ENCODE data around the gene PDLIM5. TPM values are rescaled to one million over a fixed set of nuclear protein-coding genes. Genes with fewer than 3 reads are reported as not detected.
A peak's percentile ranks its signal among the peaks of the same experiment; 100 is the strongest.
"Not testable (repeated sequence)": the region's sequence is repeated elsewhere in the genome, so short reads cannot be mapped to it uniquely, and the experiment has no call there.

PDLIM5 gene, protein sequence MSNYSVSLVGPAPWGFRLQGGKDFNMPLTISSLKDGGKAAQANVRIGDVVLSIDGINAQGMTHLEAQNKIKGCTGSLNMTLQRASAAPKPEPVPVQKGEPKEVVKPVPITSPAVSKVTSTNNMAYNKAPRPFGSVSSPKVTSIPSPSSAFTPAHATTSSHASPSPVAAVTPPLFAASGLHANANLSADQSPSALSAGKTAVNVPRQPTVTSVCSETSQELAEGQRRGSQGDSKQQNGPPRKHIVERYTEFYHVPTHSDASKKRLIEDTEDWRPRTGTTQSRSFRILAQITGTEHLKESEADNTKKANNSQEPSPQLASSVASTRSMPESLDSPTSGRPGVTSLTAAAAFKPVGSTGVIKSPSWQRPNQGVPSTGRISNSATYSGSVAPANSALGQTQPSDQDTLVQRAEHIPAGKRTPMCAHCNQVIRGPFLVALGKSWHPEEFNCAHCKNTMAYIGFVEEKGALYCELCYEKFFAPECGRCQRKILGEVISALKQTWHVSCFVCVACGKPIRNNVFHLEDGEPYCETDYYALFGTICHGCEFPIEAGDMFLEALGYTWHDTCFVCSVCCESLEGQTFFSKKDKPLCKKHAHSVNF
- 1,256 TPM for total RNA-seq
- long read RNA-seq, full-length matches to known transcripts = 41 of 1,205 reads
- long read RNA-seq, partial matches to known transcripts = 281 of 1,205 reads
- long read RNA-seq, other reads (novel, unspliced or antisense) = 883 of 1,205 reads

GRCh38 chr4:94451695-94452475, at the start of gene PDLIM5:
Gene PDLIM5 (plus strand): TSS chr4:94451942. CDS start chr4:94455289, 3,347 bp downstream.
- intact Hi-C loops (cut with DNase I) = loop anchor here (2.0 to 5.0 kb wide), 4 partner anchors 39 to 140 kb away; no protein-coding TSS in a partner anchor
- DNase-seq (ENCODE audit: low spot score) = peak; percentile 97

DNA sequence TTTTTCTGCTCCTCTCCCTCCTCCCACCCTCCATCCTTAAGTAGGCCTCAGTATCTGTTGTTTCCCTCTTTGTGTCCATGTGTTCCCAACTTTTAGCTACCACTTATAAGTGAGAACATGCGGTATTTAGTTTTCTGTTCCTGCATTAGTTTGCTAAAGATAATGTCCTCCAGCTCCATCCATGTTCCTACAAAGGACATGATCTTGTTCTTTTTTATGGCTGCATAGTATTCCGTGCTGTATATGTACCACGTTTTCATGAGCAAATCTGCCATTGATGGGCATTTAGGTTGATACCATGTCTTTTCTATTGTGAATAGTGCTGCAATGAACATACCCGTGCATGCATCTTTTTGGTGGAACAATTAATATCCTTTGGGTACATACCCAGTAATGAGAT, 49.3 kb upstream of the PDLIM5 start:
- DNase-seq (ENCODE audit: low spot score); intact Hi-C loops (cut with DNase I): not testable (repeated sequence)

DNA sequence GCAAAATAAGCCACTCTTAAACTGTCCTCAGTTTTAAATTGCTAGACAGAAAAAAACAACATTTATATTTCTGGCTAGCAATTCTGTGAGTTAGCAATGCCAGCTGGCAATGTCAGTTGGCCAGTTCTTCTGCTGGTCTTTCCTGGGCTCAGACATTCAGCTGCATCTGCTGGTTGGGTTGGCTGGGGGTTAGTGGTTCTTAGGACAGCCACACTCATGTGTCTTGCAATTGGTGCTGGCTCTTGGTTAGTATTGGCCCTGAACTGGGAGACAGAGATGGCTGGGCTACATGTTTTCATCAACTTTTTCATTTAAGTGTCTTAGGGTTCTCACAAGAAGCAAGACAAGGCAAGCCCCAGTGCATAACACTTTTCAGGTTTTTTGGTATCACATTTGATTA, 48.0 kb upstream of the PDLIM5 start:
- intact Hi-C loops (cut with DNase I) = no loop called here
- no peak for DNase-seq (ENCODE audit: low spot score)

GRCh38 chr4:94406668-94407437, 44.9 kb upstream of the PDLIM5 start:
- DNase-seq (ENCODE audit: low spot score) = no peak
- intact Hi-C loops (cut with DNase I) = loop anchor here (2.0 to 5.0 kb wide), 3 partner anchors 46 to 190 kb away; no protein-coding TSS in a partner anchor

DNA sequence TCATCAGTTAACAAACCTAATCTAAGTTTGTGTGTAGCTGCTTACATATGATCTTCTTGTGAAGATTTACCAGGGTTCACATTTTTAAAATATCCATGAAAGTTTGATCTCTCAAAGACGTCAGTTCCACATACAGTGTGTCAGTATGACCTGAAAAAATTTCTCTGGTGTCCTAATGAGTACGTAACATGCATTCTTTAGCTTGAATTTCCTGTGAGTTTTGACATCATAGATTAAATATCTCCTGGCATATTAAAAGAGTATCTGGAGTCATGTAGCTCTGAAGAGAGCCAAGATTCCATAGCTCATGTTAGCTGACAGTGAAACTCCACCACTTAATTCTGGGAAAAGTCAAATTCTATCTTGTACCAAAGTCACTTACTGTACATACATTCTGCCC, 43.9 kb upstream of the PDLIM5 start:
- intact Hi-C loops (cut with DNase I) = loop anchor here (2.0 to 5.0 kb wide), 3 partner anchors 45 to 189 kb away; no protein-coding TSS in a partner anchor
- DNase-seq (ENCODE audit: low spot score) = no peak

- DNase-seq (ENCODE audit: low spot score) = no peak
- intact Hi-C loops (cut with DNase I) = loop anchor here (5.0 kb wide), 2 partner anchors 99 to 189 kb away; no protein-coding TSS in a partner anchor
These were observed 43.0 kb upstream of the PDLIM5 start for GRCh38 chr4:94408549-94409374.

GRCh38 chr4:94409375-94409679, 42.4 kb upstream of the PDLIM5 start:
- intact Hi-C loops (cut with DNase I) = loop anchor here (5.0 kb wide), 2 partner anchors 98 to 188 kb away; no protein-coding TSS in a partner anchor
- no peak for DNase-seq (ENCODE audit: low spot score)

DNA sequence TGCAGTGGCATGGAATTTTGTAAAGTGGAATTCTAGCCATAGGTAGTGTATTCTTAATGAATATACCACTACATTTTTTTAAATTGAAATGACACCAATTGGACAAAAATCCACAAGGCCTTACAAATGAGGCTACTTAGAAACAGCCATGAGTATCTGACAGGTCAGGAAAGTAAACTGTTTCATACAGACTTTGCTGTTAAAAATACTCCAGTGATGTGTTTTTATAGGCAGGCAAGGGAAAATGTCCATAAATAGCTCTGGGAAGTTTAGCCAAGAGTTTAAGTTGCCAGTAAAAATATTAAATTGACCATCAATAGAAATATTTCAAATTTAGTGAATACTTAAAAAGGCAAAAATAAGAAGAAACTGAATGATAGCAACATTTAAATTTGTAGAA, 41.8 kb upstream of the PDLIM5 start:
- DNase-seq (ENCODE audit: low spot score) = no peak
- intact Hi-C loops (cut with DNase I) = loop anchor here (5.0 kb wide), 3 partner anchors 97 to 187 kb away; no protein-coding TSS in a partner anchor

DNA sequence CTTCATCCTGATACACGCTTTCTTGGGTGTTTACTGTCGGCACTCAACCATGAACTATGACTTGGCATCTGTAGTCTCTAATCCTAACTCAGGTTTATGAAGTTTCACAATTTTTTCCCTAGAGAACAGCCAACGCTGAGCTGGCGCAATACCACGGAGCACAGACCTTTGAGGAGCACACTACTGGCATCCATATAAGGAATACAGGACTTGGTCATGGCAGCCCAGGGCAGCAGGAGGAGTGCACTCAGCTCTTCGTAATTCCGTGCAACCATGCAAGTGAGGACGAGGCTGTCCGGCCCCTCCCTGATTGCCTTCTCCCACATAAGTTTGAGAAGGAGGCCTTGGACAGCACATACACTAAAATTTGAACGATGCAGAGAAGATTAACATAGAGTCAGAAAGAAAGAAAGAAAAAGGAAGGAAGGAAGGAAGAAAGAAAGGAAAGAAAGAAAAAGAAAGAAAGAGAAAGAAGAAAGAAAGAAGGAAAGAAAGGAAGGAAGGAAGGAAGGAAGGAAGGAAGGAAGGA, 41.0 kb upstream of the PDLIM5 start:
- intact Hi-C loops (cut with DNase I) = loop anchor here (5.0 kb wide), 1 partner anchor 137 kb away; no protein-coding TSS in a partner anchor
- peak; percentile 79 for DNase-seq (ENCODE audit: low spot score)

- DNase-seq (ENCODE audit: low spot score) = no peak
- intact Hi-C loops (cut with DNase I) = loop anchor here (5.0 kb wide), 1 partner anchor 136 kb away; no protein-coding TSS in a partner anchor
These were observed 40.4 kb upstream of the PDLIM5 start for GRCh38 chr4:94411296-94411695.

DNA sequence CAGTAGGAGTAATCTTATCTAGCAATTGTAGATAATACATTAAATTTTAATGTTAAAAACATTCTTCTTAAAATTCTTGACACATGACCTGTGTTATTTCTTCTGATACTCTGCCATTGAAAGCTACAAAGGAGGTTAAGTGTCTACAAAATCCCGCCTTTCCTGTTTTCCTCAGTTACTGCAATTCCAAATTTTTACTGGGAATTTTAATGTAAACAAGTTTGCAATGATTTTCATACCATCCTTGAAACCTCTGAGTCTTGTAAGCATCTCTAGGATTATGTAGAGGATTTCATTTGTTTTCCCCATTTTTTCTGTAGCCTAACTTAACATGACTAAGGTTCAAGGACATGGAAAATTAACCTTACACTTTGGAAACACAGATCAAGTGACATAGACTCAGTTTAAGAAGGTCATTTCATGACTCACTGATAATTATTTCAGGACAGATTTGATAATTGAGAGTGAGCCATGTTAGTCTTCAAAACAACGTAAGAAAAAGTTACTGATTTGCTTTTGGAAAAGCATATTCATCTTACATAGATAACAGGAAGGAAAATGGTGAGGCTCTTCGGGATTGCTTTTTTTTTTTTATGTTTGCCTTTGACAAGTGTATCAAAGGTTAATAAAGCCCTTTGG, 39.6 kb upstream of the PDLIM5 start:
- DNase-seq (ENCODE audit: low spot score) = no peak
- intact Hi-C loops (cut with DNase I) = loop anchor here (2.0 to 5.0 kb wide), 2 partner anchors 39 to 135 kb away; partner anchors contain the start of gene PDLIM5

- intact Hi-C loops (cut with DNase I) = loop anchor here (2.0 to 5.0 kb wide), 2 partner anchors 38 to 135 kb away; partner anchors contain the start of gene PDLIM5
- no peak for DNase-seq (ENCODE audit: low spot score)
These were observed 39.1 kb upstream of the PDLIM5 start for GRCh38 chr4:94412658-94413038.

DNA sequence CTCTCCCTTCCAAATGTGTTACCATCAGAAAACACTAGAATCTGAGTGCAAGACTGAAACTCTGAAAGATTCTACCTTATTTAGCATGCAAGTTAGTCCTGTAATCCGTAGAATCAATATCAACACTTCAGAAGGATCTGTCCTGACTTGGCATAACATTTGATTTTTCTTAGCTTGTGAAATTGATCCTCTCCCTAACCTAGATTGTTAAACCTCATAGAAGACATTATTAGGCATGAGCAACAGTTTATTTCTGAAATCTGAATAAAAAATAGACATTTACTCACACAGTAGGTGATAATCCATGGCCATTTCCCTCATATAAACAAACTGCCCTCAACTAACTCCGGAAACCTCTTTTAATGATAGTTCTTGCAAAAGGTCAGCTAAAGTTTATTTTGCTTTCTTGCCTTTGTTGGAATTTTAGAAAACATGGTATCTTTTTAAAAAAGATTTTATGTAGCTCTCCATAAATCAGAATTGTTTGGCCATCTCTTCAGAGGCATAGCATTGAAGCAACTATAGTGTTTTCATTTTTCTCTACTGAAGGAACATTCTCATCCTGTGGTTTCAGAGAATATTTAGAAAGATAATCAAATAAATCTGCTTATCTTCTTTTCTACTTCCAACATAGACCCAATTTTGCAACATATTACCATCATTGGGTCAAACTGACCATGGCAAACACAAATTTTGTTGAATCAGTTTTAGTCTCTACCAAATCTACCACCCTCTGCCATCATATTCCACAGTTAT, 38.5 kb upstream of the PDLIM5 start:
- intact Hi-C loops (cut with DNase I) = loop anchor here (2.0 to 5.0 kb wide), 2 partner anchors 38 to 134 kb away; partner anchors contain the start of gene PDLIM5
- DNase-seq (ENCODE audit: low spot score) = no peak

GRCh38 chr4:94414907-94415306, 36.8 kb upstream of the PDLIM5 start:
- DNase-seq (ENCODE audit: low spot score) = no peak
- intact Hi-C loops (cut with DNase I) = loop anchor here (5.0 kb wide), 1 partner anchor 132 kb away; no protein-coding TSS in a partner anchor

DNA sequence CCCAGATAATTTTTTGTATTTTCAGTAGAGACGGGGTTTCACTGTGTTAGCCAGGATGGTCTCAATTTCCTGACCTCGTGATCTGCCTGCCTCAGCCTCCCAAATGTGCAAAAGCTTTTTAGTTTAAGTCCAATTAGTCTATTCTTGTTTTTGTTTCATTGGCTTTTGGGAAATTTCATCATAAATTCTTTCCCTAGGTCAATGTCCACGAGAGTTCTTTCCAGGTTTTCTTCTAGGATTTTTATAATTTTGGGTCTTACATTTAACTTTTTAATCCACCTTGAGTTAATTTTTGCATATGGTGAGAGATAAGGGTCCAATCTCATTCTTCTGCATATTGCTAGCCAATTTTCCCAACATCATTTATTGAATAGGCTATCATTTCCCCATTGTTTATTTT, 36.3 kb upstream of the PDLIM5 start:
- intact Hi-C loops (cut with DNase I) = no loop called here
- no peak for DNase-seq (ENCODE audit: low spot score)

- no peak for DNase-seq (ENCODE audit: low spot score)
- intact Hi-C loops (cut with DNase I) = no loop called here
These were observed 35.4 kb upstream of the PDLIM5 start for GRCh38 chr4:94416335-94416734.

Measured in cardiac septum (tissue), 1 donor.